ENCODE results near the gene PAPPA2.

- TF ChIP-seq, protein P1, sequence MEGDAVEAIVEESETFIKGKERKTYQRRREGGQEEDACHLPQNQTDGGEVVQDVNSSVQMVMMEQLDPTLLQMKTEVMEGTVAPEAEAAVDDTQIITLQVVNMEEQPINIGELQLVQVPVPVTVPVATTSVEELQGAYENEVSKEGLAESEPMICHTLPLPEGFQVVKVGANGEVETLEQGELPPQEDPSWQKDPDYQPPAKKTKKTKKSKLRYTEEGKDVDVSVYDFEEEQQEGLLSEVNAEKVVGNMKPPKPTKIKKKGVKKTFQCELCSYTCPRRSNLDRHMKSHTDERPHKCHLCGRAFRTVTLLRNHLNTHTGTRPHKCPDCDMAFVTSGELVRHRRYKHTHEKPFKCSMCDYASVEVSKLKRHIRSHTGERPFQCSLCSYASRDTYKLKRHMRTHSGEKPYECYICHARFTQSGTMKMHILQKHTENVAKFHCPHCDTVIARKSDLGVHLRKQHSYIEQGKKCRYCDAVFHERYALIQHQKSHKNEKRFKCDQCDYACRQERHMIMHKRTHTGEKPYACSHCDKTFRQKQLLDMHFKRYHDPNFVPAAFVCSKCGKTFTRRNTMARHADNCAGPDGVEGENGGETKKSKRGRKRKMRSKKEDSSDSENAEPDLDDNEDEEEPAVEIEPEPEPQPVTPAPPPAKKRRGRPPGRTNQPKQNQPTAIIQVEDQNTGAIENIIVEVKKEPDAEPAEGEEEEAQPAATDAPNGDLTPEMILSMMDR (IDR thresholded peaks at IDR 0.05) = no peak
- no peak for TF ChIP-seq POLR2A (IDR thresholded peaks at IDR 0.05)
Measured at GRCh38 chr1:176741181-176741580, 278.2 kb downstream of the PAPPA2 start.
